ENCODE data around the gene EML5.

EML5 gene

DNA sequence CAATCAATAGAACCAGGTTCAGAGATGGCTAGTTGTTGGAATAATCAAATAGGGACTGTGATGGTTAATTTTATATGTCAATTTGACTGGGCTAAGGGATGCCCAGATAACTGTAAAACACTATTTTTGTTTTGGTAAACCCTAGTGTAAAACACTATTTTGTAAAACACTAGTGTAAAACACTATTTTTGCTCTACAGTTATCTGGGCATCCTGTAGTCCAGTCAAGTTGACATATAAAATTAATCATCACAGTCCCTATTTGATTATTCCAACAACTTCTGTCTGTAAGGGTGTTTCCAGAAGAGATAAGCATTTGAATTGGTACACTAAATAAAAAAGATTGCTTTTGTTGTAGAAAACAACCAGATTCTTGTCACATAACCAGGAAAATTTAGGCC, 15.6 kb upstream of the EML5 start:
- TF ChIP-seq, protein P1, sequence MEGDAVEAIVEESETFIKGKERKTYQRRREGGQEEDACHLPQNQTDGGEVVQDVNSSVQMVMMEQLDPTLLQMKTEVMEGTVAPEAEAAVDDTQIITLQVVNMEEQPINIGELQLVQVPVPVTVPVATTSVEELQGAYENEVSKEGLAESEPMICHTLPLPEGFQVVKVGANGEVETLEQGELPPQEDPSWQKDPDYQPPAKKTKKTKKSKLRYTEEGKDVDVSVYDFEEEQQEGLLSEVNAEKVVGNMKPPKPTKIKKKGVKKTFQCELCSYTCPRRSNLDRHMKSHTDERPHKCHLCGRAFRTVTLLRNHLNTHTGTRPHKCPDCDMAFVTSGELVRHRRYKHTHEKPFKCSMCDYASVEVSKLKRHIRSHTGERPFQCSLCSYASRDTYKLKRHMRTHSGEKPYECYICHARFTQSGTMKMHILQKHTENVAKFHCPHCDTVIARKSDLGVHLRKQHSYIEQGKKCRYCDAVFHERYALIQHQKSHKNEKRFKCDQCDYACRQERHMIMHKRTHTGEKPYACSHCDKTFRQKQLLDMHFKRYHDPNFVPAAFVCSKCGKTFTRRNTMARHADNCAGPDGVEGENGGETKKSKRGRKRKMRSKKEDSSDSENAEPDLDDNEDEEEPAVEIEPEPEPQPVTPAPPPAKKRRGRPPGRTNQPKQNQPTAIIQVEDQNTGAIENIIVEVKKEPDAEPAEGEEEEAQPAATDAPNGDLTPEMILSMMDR (IDR thresholded peaks at IDR 0.05; ENCODE audit: low read length, missing control alignments): no peak

DNA sequence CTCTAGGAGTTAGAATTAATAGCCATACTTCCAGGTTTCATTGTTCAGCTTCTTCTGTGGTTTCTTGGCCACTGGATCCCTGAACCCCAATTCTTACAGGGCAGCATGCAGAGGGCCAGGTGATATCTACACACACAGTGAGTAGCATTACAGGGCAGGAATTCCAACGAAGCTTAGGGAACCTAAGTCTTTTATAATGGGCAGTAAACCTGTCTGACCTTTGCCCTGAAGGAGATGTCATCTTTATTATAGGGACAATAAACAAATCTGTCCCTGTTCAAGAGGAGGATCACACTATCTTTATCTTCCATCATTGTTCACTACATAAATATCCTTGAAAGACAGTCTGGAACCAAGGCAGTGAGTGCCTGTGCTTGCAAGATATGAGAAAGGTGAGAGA, 11.7 kb upstream of the EML5 start:
- no peak for DNase-seq (ENCODE audit: low read depth)
- H3K4me3 ChIP-seq (replicated peaks; ENCODE audit: low read depth, low read length): no peak overlapping the region
- TF ChIP-seq, protein P1 (IDR thresholded peaks at IDR 0.05; ENCODE audit: low read length, missing control alignments): no peak

More for the DNA sequence above, 15.6 kb upstream of the EML5 start:
- no peak for DNase-seq (ENCODE audit: low read depth)
- no peak overlapping the region for H3K4me3 ChIP-seq (replicated peaks; ENCODE audit: low read depth, low read length)

DNA sequence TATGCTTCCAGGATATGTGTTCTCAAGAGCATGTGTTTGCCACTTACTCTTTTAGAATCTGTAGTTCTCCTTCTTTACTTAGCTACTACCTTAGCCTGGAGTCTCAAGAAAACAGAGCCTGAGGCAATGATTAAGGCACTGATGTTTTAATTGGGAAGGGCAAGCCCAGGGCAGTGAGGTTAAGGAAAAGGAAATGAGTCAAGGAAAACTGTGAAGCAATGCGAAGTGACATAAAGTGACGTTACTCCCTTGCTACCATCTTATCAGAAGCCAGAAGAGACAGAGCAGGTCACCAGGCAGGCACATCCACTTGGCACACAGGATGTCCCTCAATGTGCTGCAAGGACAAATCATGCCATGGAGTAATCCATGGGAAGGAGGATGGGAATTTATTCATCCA, 11.3 kb upstream of the EML5 start:
- TF ChIP-seq, protein P1 (IDR thresholded peaks at IDR 0.05; ENCODE audit: low read length, missing control alignments): no peak
- no peak overlapping the region for H3K4me3 ChIP-seq (replicated peaks; ENCODE audit: low read depth, low read length)
- no peak for DNase-seq (ENCODE audit: low read depth)

DNA sequence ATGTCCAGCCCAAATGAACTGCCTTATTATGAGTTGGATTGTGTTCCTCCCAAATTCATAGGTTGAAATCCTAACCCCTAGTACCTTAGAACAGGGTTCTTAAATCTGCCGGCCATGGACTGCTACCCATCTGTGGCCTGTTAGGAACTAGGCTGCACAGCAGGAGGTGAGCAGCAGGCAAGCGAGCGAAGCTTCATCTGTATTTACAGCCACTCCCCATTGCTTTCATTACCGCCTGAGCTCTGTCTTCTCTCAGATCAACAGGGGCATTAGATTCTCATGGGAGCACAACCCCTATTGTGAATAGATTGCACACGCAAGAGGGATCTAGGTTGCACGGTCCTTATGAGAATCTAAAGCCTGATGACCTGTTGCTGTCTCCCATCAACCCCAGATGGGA, 9.8 kb upstream of the EML5 start:
- no peak overlapping the region for H3K4me3 ChIP-seq (replicated peaks; ENCODE audit: low read depth, low read length)
- TF ChIP-seq, protein P1 (IDR thresholded peaks at IDR 0.05; ENCODE audit: low read length, missing control alignments): no peak
- DNase-seq (ENCODE audit: low read depth): no peak

DNA sequence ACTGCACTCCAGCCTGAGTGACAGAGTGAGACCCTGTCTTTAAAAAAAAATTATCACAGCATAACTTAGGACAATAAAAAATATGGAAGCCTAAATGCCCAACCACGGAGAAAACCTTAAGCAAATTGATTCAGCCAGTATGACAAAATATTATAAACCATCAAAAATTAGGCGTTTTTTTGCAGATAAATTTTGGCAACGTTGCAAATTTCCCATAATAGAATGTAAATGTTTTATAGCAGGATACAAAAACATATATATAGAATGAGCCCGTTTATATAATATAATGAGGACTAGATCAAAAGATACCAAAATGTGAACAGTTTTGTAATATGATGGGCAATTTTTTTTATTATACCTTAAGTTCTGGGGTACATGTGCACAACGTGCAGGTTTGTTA, 6.8 kb upstream of the EML5 start:
- no peak for DNase-seq (ENCODE audit: low read depth)
- TF ChIP-seq, protein P1 (IDR thresholded peaks at IDR 0.05; ENCODE audit: low read length, missing control alignments): no peak

DNA sequence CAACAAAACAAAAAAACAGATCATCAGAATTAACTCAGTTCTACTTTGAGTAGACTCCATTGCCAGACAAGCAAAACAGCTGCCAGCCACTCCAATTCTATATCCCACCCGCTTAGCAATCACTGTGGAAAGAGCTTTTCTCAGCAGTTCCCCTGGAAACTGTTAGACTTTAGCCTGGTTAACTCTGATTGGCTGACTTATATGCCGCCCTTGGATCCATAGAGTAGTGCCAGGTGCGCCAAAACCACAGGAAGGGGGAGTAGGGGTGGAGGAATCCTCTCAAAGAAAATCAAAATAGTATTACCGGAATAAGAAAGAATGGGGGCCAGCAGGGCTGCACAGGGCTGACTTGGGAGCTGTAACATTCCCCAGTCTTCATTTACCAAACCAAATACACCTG, 5.4 kb upstream of the EML5 start:
- DNase-seq (ENCODE audit: low read depth): no peak
- H3K4me3 ChIP-seq (replicated peaks; ENCODE audit: low read depth, low read length): no peak overlapping the region
- TF ChIP-seq, protein P1 (IDR thresholded peaks at IDR 0.05; ENCODE audit: low read length, missing control alignments): no peak

More for the DNA sequence above, 6.8 kb upstream of the EML5 start:
- H3K4me3 ChIP-seq (replicated peaks; ENCODE audit: low read depth, low read length): no peak overlapping the region

DNA sequence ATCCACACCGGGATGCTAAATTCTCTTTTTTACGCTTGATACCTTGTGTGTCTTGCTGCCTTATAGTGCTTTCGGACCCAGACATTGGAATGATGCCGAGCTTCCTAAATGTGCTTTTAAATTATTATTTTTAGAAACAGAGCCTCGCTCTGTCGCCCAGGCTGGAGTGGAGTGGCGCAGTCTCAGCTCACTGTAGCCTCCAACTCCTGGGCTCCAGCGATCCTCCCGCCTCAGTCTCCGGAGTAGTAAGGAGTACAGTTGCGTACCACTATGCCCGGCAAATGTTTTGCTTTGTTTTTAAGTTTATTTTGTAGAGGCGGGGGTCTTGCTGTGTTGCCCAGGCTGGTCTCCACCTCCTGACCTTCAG, 489 bp upstream of the EML5 start:
- TF ChIP-seq, protein P1 (IDR thresholded peaks at IDR 0.05; ENCODE audit: low read length, missing control alignments): no peak
- H3K4me3 ChIP-seq (replicated peaks; ENCODE audit: low read depth, low read length): peak overlapping the region; percentile 58
- no peak for DNase-seq (ENCODE audit: low read depth)
